ENCODE results near the gene SLAMF6.

GRCh38 chr1:160519642-160520435 lies 3.2 kb downstream of the SLAMF6 start:
- TF ChIP-seq CTCF (IDR thresholded peaks at IDR 0.05; ENCODE audit: low read depth, low read length, poor library complexity, severe bottlenecking), result peak; percentile 52
- TF ChIP-seq EZH2phosphoT487 (IDR thresholded peaks at IDR 0.05; ENCODE audit: borderline replicate concordance, low read length), result no peak
